Adrenal gland (tissue), 5 donors: ENCODE measurements around the gene ZNF653.

Source experiments
- CTCF ChIP-seq, 6 experiments: fragments of 450-650 bp in 4 of 6; fragments of 200-600 bp in 2 of 6; sonication (generic) in 1 of 6; IDR thresholded peaks; 1 replicate in 5 of 6; 2 replicates in 1 of 6; pipeline versions ENCODE4 v1.5.1 to v1.8.0; 2016 to 2021; ENCODE audit warnings: antibody characterized with exemption in 6 of 6, mild to moderate bottlenecking in 2 of 6, moderate library complexity in 1 of 6
- POLR2A ChIP-seq, 2 donors: fragments of 450-650 bp; IDR thresholded peaks; one replicate each; pipeline ENCODE4 v1.6.1; 2017; ENCODE audit warnings: antibody characterized with exemption in 2 of 2, mild to moderate bottlenecking in 2 of 2, moderate library complexity in 1 of 2
- donor health status: DM: no; HTN: no; CAD: no.

DNA sequence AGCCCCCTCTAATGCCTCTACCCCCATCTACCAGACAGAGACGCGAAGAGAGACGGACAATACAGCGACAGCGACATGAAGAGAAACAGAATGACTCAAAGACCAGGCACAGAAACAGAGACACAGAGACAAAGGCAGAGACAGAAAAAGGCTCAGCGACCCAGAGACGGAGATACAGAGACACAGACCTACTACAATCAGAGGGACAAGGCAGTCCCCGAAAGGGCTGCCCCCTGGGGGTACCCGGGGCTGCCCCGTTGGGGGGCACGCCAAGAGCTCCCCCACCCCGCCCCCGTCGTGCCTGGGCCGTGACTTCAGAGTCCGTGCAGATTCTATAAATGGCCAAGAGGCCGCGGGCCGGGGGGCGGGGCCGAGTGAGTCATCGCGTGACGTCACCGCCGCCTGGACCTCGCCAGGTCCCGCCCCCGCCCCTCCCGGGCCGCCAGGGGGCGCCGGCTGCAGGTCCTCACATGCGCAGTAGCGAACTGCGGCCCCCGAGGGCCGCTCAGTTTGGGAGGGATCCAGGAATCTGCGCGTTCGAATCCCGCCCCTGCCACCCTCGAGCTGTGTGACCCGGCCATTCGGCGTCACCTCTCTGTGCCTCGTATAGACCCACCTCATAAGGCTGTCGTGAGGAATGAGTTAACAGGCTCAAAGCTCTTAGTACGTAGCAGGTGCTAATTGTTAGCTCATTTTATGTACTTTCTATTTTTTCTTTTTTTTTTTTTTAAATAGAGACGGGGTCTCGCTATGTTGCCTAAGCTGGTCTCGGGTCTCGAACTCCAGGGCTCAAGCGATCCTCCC, 30.4 kb upstream of the ZNF653 start:
- TF ChIP-seq CTCF (IDR thresholded peaks at IDR 0.05) (peak; percentile 55 to 93 (median 78)), POLR2A (IDR thresholded peaks at IDR 0.05) (peak; percentile 17 to 48)
